HepG2 (cell line): ENCODE results near the gene LRP1-AS. TPM values are rescaled to one million over a fixed set of nuclear protein-coding genes. Genes with fewer than 3 reads are reported as not detected.

ENCODE experiments used
- ARID2 ChIP-seq: sonication (generic); formaldehyde crosslinking; IDR thresholded peaks from 2 replicates; pipeline ENCODE4 v1.8.1; 2022; ENCODE audit warnings: mild to moderate bottlenecking, missing genetic modification reagents, borderline replicate concordance
- FOXO1 ChIP-seq: sonication (generic); formaldehyde crosslinking; IDR thresholded peaks from 2 replicates; pipeline ENCODE4 v1.4.0; 2020; ENCODE audit warnings: missing genetic modification reagents
- NR0B2 ChIP-seq: sonication (generic); formaldehyde crosslinking; IDR thresholded peaks from 2 replicates; pipeline ENCODE4 v1.4.0; 2020; ENCODE audit warnings: mild to moderate bottlenecking, missing genetic modification reagents
- PREB ChIP-seq: sonication (generic); formaldehyde crosslinking; IDR thresholded peaks from 2 replicates; pipeline ENCODE4 v1.4.0; 2020; ENCODE audit warnings: missing genetic modification reagents
- SMAD9 ChIP-seq: sonication (generic); formaldehyde crosslinking; IDR thresholded peaks from 2 replicates; pipeline ENCODE4 v1.5.1; 2020; ENCODE audit warnings: mild to moderate bottlenecking, missing genetic modification reagents
- SNAPC4 ChIP-seq: sonication (generic); formaldehyde crosslinking; IDR thresholded peaks from 2 replicates; pipeline ENCODE4 v1.4.0; 2020; ENCODE audit warnings: mild to moderate bottlenecking, missing genetic modification reagents
- ZNF142 ChIP-seq: sonication (generic); formaldehyde crosslinking; IDR thresholded peaks from 2 replicates; pipeline ENCODE4 v1.4.0; 2020; ENCODE audit warnings: missing genetic modification reagents
- ZNF607 ChIP-seq: sonication (generic); formaldehyde crosslinking; IDR thresholded peaks from 2 replicates; pipeline ENCODE4 v1.5.1; 2020; ENCODE audit warnings: missing genetic modification reagents, mild to moderate bottlenecking, borderline replicate concordance
- ZNF749 ChIP-seq: sonication (generic); formaldehyde crosslinking; IDR thresholded peaks from 2 replicates; pipeline ENCODE4 v1.8.0; 2022; ENCODE audit warnings: mild to moderate bottlenecking, missing genetic modification reagents, moderate library complexity, borderline replicate concordance
- ZNF800 ChIP-seq: sonication (generic); formaldehyde crosslinking; IDR thresholded peaks from 2 replicates; pipeline ENCODE4 v1.4.0; 2020; ENCODE audit warnings: missing genetic modification reagents
- ZSCAN20 ChIP-seq: sonication (generic); formaldehyde crosslinking; IDR thresholded peaks from 2 replicates; pipeline ENCODE4 v1.4.0; 2020; ENCODE audit warnings: missing genetic modification reagents, mild to moderate bottlenecking, borderline replicate concordance
- polyA plus RNA-seq, 8 experiments: library from polyadenylated mRNA; depleted of rRNA in 3 of 8; stranded (reverse) in 7 of 8; unstranded in 1 of 8; fragments of >200 nt; fragmentation: Illumina TruSeq in 4 of 8; extraction: Trizol in 4 of 8; gene quantifications; 2 replicates each; pipeline versions ENCODE4 v1.2.1 to v1.2.3, GENCODE V29; 2011 to 2016; ENCODE audit warnings: low read depth in 4 of 8, missing spikeins in 1 of 8, mixed read lengths in 1 of 8; ENCODE audit not compliant: insufficient read depth in 1 of 8
- total RNA-seq, 5 experiments: library from RNA; depleted of rRNA; stranded (reverse); fragments of >200 nt; fragmentation: Illumina TruSeq; extraction: Trizol; gene quantifications; 2 replicates each; pipeline ENCODE4 v1.2.3, GENCODE V29; 2016; ENCODE audit warnings: low read depth in 1 of 5

LRP1-AS gene
- total and polyA plus RNA-seq, 2 of the 13 experiments (the other 11 are each of a cell fraction or from before 2014, with no cell fraction given): 0.20 TPM; not detected in 1

GRCh38 chr12:57178213-57178612, 30.8 kb upstream of the LRP1-AS start (continued):
- TF ChIP-seq ZNF142 (CRISPR knock-in tag) (no peak), NR0B2 (no peak), ARID2 (CRISPR knock-in tag) (no peak), SMAD9 (no peak), ZNF749 (CRISPR knock-in tag) (no peak), FOXO1 (no peak), ZNF800 (CRISPR knock-in tag) (no peak), PREB (CRISPR knock-in tag) (no peak), ZNF607 (no peak), SNAPC4 (no peak), ZSCAN20 (CRISPR knock-in tag) (no peak)
- TF ChIP-seq, all 625 proteins: peak for 0
